Measurements from ENCODE around the gene GARRE1.
"Not testable (repeated sequence)": the region's sequence is repeated elsewhere in the genome, so short reads cannot be mapped to it uniquely, and the experiment has no call there.

GARRE1 gene

DNA sequence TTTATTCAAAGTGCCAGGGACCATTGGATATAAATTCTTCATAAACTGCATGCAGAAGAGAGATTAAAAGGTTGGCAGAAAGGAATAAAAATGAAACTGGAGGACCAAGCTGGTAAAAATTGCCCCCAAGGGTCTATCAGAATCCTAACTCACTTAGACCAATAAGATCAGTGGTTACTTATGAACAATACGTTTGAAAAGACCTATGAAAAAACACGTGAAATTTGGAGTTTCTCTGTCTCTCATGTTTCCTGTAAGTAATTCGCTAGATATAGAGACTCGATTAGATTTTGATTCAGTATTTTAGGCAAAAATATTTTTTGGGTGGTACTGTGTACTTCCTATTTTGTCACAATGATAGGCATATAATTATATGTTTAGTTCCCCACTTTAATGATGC lies 22.9 kb downstream of the GARRE1 start:
- H3K36me3 Mint-ChIP-seq (ENCODE audit: low read depth), result no peaks in the 10 kb centered on the region
- peaks cover 6% of the 10 kb centered on the region for H3K4me1 Mint-ChIP-seq (ENCODE audit: low read depth)
- no peaks in the 10 kb centered on the region for H3K9me3 Mint-ChIP-seq
- H3K4me3 Mint-ChIP-seq, result no peak overlapping the region
- H3K27me3 Mint-ChIP-seq, result peaks cover 37% of the 10 kb centered on the region
- H3K27ac Mint-ChIP-seq, result no peak overlapping the region
- intact Hi-C loops (cut with micrococcal nuclease), result no loop called here

DNA sequence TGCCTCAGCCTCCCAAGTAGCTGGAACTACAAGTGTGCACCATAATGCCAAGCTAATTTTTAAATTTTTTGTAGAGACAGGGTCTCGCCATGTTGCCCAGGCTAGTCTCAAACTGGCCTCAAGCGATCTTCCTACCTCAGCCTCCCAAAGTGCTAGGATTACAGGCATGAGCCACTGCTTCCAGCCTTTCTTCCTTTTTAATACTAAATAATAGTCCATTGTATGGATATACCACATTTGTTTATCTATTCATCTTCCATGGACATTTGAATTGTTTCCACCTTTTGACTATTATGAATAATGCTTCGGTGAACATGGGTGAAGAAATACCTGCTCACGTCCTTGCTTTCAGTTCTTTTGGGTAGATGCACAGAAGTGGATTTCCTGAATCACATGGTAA lies 24.4 kb downstream of the GARRE1 start:
- Mint-ChIP-seq H3K27me3 (peaks cover 30% of the 10 kb centered on the region), H3K27ac (no peak overlapping the region), H3K4me1 (ENCODE audit: low read depth) (peaks cover 1% of the 10 kb centered on the region), H3K36me3 (ENCODE audit: low read depth) (no peaks in the 10 kb centered on the region), H3K9me3 (no peaks in the 10 kb centered on the region), H3K4me3 (no peak overlapping the region)
- intact Hi-C loops (cut with micrococcal nuclease), result no loop called here

- H3K27me3 Mint-ChIP-seq, result peaks cover 13% of the 10 kb centered on the region
- H3K9me3 Mint-ChIP-seq; H3K4me1 Mint-ChIP-seq (ENCODE audit: low read depth); H3K27ac Mint-ChIP-seq; intact Hi-C loops (cut with micrococcal nuclease); H3K4me3 Mint-ChIP-seq; H3K36me3 Mint-ChIP-seq (ENCODE audit: low read depth): not testable (repeated sequence)
These were observed 27.1 kb downstream of the GARRE1 start for GRCh38 chr19:34281444-34281843.

- Mint-ChIP-seq H3K4me3 (no peak overlapping the region), H3K9me3 (no peaks in the 10 kb centered on the region), H3K27ac (no peak overlapping the region), H3K4me1 (ENCODE audit: low read depth) (no peaks in the 10 kb centered on the region), H3K36me3 (ENCODE audit: low read depth) (no peaks in the 10 kb centered on the region), H3K27me3 (peaks cover 6% of the 10 kb centered on the region)
- intact Hi-C loops (cut with micrococcal nuclease), result no loop called here
These were observed 28.5 kb downstream of the GARRE1 start for GRCh38 chr19:34282611-34283519.

DNA sequence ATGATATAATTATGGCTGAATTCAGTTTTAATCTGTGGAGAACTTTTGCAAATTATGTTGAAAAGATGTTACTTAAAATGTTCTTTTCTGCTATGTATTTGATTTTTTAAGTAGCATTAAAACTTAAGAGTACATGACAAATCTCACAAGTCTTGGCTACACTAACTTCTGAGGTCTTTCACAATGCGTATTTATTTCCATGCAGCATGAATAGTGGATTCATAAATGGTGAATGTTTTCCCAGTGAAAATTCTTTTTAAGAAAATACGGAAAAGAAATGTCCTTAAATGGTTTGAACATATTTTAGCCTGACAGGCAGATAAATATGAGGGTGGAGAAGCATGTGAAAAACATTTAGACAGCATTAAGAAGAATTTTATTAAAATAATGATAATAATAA lies 30.2 kb downstream of the GARRE1 start:
- intact Hi-C loops (cut with micrococcal nuclease), result no loop called here
- Mint-ChIP-seq H3K9me3 (no peaks in the 10 kb centered on the region), H3K4me3 (no peak overlapping the region), H3K4me1 (ENCODE audit: low read depth) (no peaks in the 10 kb centered on the region), H3K27me3 (peaks cover 5% of the 10 kb centered on the region), H3K36me3 (ENCODE audit: low read depth) (no peaks in the 10 kb centered on the region), H3K27ac (no peak overlapping the region)

DNA sequence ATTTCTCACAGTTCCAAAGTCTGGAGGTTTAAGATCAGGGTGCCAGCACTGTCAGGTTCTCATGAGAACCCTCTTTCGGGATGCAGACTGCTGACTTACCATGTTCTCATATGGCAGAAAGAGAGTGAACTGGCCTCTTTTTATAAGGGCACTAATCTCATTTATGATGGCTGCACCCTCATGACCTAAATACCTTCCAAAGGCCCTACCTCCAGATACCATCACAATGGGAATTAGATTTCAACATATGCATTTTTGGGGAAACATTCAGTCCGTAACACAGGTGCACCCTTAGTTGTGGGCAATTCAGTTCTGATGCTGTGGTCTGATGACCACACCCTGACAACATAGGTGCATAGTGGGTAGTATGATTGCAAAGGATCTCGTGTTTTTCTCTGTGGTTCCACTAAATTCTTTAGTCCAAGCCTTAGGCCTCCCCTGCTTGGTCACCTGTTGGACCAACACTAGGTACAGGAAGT lies 33.3 kb downstream of the GARRE1 start:
- no peak overlapping the region for H3K4me3 Mint-ChIP-seq
- H3K27ac Mint-ChIP-seq, result no peak overlapping the region

GRCh38 chr19:34288381-34288780 lies 34.0 kb downstream of the GARRE1 start:
- H3K27me3 Mint-ChIP-seq, result peaks cover 4% of the 10 kb centered on the region
- intact Hi-C loops (cut with micrococcal nuclease), result no loop called here
- H3K4me1 Mint-ChIP-seq (ENCODE audit: low read depth), result no peaks in the 10 kb centered on the region
- H3K27ac Mint-ChIP-seq, result no peak overlapping the region
- H3K36me3 Mint-ChIP-seq (ENCODE audit: low read depth), result no peaks in the 10 kb centered on the region
- H3K9me3 Mint-ChIP-seq, result no peaks in the 10 kb centered on the region
- H3K4me3 Mint-ChIP-seq, result no peak overlapping the region

More for the DNA sequence above, 33.3 kb downstream of the GARRE1 start:
- peaks cover 2% of the 10 kb centered on the region for H3K27me3 Mint-ChIP-seq
- H3K36me3 Mint-ChIP-seq (ENCODE audit: low read depth), result no peaks in the 10 kb centered on the region
- intact Hi-C loops (cut with micrococcal nuclease), result no loop called here
- H3K9me3 Mint-ChIP-seq, result no peaks in the 10 kb centered on the region
- H3K4me1 Mint-ChIP-seq (ENCODE audit: low read depth), result no peaks in the 10 kb centered on the region

GRCh38 chr19:34291235-34291634 lies 36.9 kb downstream of the GARRE1 start:
- H3K36me3 Mint-ChIP-seq (ENCODE audit: low read depth), result no peaks in the 10 kb centered on the region
- intact Hi-C loops (cut with micrococcal nuclease), result no loop called here
- peaks cover 4% of the 10 kb centered on the region for H3K27me3 Mint-ChIP-seq
- no peak overlapping the region for H3K27ac Mint-ChIP-seq
- no peaks in the 10 kb centered on the region for H3K9me3 Mint-ChIP-seq
- no peaks in the 10 kb centered on the region for H3K4me1 Mint-ChIP-seq (ENCODE audit: low read depth)
- no peak overlapping the region for H3K4me3 Mint-ChIP-seq

- no peak overlapping the region for H3K27ac Mint-ChIP-seq
- H3K4me1 Mint-ChIP-seq (ENCODE audit: low read depth), result no peaks in the 10 kb centered on the region
- H3K4me3 Mint-ChIP-seq, result no peak overlapping the region
- H3K27me3 Mint-ChIP-seq, result peaks cover 4% of the 10 kb centered on the region
- no peaks in the 10 kb centered on the region for H3K36me3 Mint-ChIP-seq (ENCODE audit: low read depth)
- intact Hi-C loops (cut with micrococcal nuclease), result no loop called here
- no peaks in the 10 kb centered on the region for H3K9me3 Mint-ChIP-seq
These were observed 40.7 kb downstream of the GARRE1 start for GRCh38 chr19:34295103-34295502.

DNA sequence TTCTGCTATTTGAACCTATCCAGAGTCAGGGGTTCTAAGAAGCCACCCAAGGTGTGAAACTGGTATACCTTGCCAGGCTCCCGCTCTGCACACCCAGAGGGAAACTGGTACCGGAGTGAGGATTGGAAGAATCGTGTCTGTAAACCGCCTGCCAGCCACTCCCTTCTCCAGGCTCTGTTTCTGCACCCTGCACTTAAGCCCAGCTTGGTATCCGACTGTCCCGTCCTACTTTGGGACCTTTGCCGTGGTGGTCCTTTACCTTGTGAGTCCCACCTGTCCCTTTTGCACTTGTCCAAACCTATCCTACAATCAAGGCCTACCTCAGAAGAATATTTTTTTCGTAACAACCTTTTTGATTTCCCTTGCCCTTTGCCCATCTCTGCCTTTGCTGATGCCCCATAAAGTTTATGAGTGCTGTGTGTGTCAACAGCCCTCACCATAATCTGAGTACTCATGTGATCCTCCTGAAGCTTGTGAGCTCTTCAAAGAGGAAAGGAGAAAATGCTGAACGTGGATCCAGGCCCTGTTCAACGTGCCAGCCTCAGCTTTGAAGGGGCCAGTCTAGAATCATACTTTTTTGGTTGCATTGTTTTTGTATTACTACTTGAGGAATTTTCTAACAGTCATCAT lies 44.7 kb downstream of the GARRE1 start:
- Mint-ChIP-seq H3K4me3 (no peak overlapping the region), H3K4me1 (ENCODE audit: low read depth) (no peaks in the 10 kb centered on the region), H3K9me3 (no peaks in the 10 kb centered on the region), H3K27me3 (no peaks in the 10 kb centered on the region), H3K36me3 (ENCODE audit: low read depth) (peaks cover 12% of the 10 kb centered on the region), H3K27ac (no peak overlapping the region)
- intact Hi-C loops (cut with micrococcal nuclease), result no loop called here

DNA sequence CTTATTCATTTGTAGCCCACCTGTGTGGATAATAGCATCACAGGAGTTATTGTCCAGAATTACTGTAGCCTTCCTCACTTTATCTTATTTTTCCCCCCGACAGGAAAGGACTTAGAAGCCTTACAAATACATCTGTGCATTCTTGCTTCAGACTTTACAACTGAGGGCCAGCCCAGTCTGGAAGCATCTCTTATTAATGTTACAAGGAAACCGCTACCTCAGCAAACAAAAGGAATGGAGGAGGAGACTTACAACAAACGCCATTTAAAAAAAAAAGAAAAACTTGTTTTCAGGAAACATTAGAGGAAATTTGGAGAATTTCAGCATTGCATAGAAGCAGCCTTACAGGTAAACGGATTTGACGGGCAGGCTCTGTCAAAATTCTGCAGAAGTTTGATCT lies 45.2 kb downstream of the GARRE1 start:
- H3K9me3 Mint-ChIP-seq, result no peaks in the 10 kb centered on the region
- intact Hi-C loops (cut with micrococcal nuclease), result no loop called here
- H3K4me1 Mint-ChIP-seq (ENCODE audit: low read depth), result no peaks in the 10 kb centered on the region
- H3K4me3 Mint-ChIP-seq, result no peak overlapping the region
- no peak overlapping the region for H3K27ac Mint-ChIP-seq
- no peaks in the 10 kb centered on the region for H3K27me3 Mint-ChIP-seq
- H3K36me3 Mint-ChIP-seq (ENCODE audit: low read depth), result peaks cover 12% of the 10 kb centered on the region

- Mint-ChIP-seq H3K27ac (no peak overlapping the region), H3K4me3 (no peak overlapping the region), H3K36me3 (ENCODE audit: low read depth) (peaks cover 12% of the 10 kb centered on the region), H3K4me1 (ENCODE audit: low read depth) (no peaks in the 10 kb centered on the region), H3K27me3 (no peaks in the 10 kb centered on the region), H3K9me3 (no peaks in the 10 kb centered on the region)
- intact Hi-C loops (cut with micrococcal nuclease), result no loop called here
These were observed 46.0 kb downstream of the GARRE1 start for GRCh38 chr19:34300380-34300779.

DNA sequence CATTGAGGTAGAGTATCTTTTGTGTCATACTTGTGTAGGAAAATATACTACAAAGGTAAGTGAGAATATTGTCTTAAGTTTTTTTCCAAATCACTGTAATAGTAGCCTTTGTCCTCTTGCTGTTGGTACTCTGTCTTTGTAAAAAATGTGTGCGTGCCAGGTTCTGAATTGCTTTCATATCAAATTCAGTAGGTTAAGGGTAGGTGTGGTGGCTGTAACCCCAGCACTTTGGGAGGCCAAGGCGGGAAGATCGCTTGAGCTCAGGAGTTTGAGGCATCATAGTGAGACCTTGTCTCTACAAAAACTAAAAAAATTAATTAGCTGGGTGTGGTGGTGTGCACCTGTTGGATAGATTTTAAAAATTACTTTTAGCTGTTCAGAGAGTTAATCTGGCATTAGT lies 46.6 kb downstream of the GARRE1 start:
- Mint-ChIP-seq H3K27me3 (no peaks in the 10 kb centered on the region), H3K4me3 (no peak overlapping the region), H3K4me1 (ENCODE audit: low read depth) (no peaks in the 10 kb centered on the region), H3K9me3 (no peaks in the 10 kb centered on the region), H3K27ac (no peak overlapping the region), H3K36me3 (ENCODE audit: low read depth) (peaks cover 12% of the 10 kb centered on the region)
- intact Hi-C loops (cut with micrococcal nuclease), result no loop called here

All from dendritic cell treated with granulocyte-macrophage colony-stimulating factor and Interleukin-4, amounts not matched to agents 40 ng/mL and 50 ng/mL, for 4 days (primary cell).